ENCODE data around the gene KLF6.

The KLF6 gene

GRCh38 chr10:3784510-3785250, at the start of gene KLF6:
TSS of gene KLF6 (minus strand) at chr10:3785209. CDS start at chr10:3785014, 195 bp downstream.
- peak; percentile 54 for DNase-seq

DNA sequence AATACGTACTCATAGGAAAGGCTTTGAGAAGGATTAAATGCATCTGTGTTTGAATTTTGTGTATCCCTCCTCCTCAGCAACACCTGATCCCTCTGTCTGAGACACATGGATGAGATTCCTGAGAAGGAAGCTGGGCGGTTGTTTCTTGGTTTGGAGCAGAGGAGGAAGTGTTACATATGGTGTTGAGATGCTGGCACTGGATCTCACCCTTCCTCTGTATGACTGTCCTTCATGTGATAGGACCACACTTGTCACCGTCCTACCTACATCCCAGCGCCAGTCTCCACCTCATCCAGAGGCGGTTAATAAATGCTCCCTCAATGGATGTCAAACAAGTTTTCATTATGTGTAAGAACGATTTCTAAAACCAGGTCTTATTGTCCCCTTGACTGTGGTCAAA, 49.4 kb upstream of the KLF6 start:
- DNase-seq, result no peak

GRCh38 chr10:3833046-3833445, 48.0 kb upstream of the KLF6 start:
- no peak for DNase-seq

GRCh38 chr10:3832022-3832786, 47.2 kb upstream of the KLF6 start:
- DNase-seq, result no peak

GRCh38 chr10:3831608-3832007, 46.6 kb upstream of the KLF6 start:
- no peak for DNase-seq

GRCh38 chr10:3830946-3831345, 45.9 kb upstream of the KLF6 start:
- no peak for DNase-seq

DNA sequence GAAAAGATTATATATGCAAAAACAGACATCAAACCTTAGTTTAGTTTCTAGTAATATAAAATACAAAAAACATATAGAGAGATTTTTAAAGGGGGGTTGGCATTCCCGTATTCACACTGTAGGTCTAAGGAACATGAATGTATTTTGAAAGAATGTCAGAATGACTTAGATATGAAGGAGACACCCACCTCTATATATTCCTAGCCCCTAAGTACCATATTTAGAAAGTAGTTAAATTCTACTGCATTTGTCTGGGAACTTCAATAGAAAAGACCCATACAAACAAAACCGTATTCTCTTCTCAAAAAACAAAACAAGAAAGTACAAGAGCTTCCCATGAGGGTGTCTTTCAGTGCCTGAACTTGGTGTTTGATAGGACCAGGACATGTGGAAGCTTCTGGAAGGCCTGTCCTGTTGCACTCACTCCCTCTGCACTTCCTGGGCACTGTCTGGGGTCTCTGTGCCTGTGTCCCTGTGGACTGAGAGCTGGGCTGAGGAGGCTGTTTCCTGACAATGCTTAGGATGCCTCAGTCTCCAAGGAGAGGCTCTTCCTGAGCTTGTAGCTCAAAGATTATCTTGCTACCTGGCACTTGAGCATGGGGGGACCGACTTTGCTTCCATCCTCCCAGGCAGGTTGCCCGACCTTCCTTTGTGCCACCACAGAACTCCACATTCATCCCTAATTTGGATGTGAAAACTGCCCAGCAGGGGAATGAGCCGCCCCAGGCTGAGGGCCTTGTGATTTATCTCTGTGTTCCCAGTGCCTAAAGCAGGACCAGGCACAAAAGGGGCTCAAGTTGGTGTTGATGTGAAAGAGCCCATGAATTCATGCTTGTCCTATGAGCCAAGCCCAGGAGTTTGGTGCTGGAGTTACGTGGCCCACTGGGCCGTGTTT, 44.4 kb upstream of the KLF6 start:
- no peak for DNase-seq

DNA sequence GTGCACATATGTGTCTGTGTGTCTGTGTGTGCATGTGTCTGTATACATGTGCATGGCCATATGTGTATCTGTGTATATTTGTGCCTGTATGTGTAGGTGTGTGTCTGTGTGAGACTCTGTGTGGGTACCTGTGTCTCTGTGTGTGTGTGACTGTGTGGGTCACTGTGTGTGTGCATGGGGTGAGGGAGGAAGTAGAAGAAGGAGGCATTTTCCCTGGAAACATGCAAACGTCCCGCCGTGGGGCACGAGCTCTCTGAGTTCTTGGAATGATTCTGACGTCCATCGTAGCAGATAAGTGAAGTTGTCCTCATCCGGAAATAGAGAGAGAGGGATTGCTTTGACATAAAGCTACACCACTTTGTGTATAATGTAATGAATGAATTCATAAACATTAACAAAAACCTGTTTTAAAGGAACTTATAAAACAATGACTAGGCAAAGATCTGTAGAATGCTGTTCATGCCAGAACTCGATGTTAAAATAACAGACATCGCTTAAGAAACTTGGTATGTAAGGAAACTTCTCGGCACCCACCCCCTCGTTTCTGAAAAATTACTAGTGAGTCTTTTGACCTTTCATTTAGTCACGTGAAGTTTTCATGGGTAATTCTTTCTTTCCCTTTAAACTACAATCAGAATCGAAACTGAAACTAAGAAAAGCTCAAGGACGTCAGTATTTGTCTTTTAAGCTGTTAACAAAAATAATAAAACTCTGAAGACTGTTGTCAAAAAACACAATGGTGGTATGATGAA, 43.6 kb upstream of the KLF6 start:
- DNase-seq, result peak; percentile 43

DNA sequence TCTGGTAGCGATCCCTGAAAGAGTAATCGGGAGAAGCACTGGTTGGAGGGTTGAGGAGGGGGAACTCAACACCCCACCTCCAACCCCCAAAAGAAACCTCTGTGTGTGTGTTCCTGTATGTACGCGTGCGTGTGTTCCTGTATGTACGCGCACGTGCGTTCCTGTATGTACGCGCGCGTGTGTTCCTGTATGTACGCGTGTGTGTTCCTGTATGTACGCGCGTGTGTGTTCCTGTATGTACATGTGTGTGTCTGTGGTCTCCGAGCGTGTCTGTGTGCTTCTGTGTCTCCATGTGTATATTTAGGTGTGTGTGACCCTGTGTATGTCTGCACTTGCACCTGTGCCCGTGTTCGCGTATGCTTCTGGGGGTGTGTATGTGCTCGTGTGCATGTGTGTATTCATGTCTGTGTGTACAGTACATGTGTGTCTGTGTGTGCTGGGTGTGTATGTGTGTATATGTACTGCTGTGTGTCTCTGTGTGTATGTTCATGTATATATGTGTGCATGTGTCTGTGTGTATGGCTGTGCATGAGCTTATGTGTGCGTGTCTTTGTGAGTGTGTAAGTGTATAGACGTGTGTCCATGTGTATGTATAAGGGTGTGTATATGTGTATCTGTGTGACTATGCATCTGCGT, 42.9 kb upstream of the KLF6 start:
- DNase-seq, result no peak

- DNase-seq, result no peak
These were observed 42.3 kb upstream of the KLF6 start for GRCh38 chr10:3827266-3827665.

DNA sequence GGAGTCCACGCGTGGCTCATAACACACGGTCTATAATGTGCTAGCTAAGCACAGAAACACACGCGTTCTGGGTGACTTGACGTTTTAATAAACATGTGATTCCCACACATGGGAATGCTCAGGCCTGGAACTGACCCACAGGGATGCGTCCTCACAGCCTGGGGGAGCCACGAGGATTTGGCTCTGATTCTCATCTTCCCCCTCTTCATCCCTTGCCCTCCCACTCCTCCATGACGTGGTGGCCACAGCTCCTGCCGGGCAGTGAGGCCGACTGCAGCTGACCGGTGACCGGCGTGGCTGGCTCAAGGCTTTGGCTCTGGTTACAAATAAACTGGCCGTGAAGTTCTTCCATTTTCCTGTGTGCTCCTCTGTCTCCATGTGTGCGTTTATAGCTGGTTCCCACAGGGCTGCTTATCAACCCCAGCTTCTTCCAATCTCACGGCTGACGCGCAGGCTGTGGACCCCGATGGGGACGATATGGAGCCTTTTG, 40.9 kb upstream of the KLF6 start:
- no peak for DNase-seq

DNA sequence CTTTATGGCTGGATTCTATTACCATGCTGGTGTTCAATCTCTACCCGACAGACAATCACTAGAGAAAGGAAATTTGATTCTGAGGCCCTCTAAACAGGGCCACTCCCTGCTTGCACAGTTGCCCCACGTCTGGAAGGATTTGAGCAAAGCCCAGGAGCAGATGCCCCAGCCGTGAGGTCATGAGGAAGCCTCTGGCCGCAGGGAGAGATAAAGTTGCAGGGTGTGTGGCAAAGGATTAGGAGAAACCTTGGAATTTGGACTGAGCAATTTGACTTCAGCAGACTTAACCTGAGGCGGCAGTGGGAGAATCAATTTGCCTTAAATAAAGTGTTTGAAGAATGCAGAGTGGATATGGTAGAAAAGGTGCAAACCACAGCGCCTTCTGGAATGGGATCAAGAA, 40.2 kb upstream of the KLF6 start:
- DNase-seq, result no peak

GRCh38 chr10:3822541-3823330, 37.7 kb upstream of the KLF6 start:
- DNase-seq, result no peak

DNA sequence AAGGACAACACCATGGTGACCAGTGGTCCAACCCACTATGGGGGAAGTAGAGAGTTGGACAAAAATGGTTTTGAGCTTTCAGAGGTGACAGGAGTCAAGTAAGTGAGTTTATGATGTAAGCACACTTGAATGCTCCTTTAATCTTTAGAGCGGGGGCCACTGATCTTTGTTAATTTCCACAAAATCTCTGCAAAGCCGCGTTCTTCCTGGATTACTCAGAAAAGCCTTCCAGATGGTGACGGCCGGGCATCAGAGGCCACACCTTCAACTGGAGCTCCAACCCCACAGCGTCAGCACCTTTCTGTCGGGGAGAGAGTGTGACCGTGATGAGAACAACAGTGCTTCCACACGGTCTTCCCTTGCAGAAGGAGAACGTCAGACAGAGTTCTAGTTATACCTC, 35.2 kb upstream of the KLF6 start:
- no peak for DNase-seq

GRCh38 chr10:3816995-3817394, 32.0 kb upstream of the KLF6 start:
- no peak for DNase-seq

DNA sequence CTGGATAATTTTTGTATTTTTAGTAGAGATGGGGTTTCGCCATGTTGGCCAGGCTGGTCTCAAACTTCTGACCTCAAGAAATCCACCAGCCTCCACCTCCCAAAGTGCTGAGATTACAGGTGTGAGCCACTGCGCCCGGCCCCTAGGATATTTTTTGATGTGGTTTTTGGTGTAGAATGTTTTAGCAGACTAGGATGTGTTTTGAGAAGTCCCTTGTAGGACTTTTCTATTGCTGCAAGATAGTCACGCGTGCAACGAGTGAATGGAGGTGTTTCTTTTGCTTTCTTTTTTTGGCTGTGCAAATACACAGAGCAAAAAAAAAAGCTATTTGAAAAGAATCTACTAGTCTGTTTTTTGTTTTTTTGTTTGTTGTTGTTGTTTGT, 29.8 kb upstream of the KLF6 start:
- DNase-seq, result no peak

GRCh38 chr10:3813986-3814837, 29.2 kb upstream of the KLF6 start:
- DNase-seq, result no peak

GRCh38 chr10:3813267-3813666, 28.3 kb upstream of the KLF6 start:
- DNase-seq, result no peak

DNA sequence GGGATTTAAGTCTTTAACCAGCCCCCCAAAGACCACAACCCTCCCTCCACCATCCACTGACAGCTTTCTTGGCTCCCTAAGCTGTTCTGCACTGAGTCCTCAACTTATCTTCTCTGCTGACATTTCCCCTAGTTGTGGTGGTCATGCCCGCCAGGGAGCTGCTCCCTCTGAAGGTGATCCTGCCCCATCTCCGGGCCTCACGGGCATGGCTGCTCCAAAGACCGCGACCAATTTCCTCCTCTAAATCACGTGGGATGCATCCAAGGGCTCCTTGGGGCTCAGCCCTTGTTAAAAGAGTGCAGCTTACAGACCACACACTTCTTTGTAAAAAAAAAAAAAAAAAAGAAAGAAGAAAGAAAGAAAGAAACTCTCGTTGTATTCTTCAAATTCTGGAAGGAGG, 27.1 kb upstream of the KLF6 start:
- DNase-seq, result no peak

DNA sequence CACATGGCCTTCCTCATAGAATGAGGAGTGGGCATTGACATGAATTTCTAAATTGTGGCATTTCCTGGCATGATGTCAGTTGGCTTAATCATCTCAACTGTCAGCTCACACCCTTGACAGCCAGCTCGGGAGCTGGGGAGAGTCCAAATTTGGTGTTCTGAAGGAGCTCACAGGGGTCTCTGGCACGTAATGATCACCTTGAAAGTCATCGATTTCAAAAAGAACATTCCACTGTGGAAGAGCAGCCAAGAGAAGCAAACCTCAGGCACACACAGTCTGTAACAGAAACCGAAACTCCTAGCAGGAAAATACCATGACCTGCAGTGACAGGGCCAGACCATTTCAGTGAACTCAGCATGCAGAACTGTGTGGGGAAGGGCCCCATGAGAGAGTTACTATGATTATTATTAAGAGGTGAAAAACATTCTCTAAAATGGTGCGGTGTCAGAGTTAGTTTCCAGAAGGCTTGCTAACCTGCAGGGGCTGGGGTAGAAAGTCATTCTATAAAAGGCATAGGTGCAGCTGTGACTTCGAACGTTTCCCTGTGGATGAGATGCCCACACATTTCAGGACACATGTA, 26.4 kb upstream of the KLF6 start:
- no peak for DNase-seq

Data from activated CD8-positive, alpha-beta memory T cell treated with anti-CD3 and anti-CD28 coated beads, Interleukin-2, amount 50 U/mL, for 4 hours (primary cell).